Peyer's patch (tissue), 4 donors: ENCODE measurements around the gene FBH1. TPM values are rescaled to one million over a fixed set of nuclear protein-coding genes. Genes with fewer than 3 reads are reported as not detected.

Source experiments
- DNase-seq, 3 donors: peaks; one replicate each; pipeline ENCODE4 v3.0.0-alpha.2; 2017 to 2019
- H3K27ac ChIP-seq, 4 donors: fragments of 200-600 bp; sonication (generic); one replicate each; pipeline ENCODE4 v1.5.1; 2016 to 2019
- H3K27me3 ChIP-seq, 2 donors: fragments of 200-600 bp; sonication (generic); one replicate each; pipeline ENCODE4 v1.5.1; 2019
- H3K36me3 ChIP-seq, 3 donors: fragments of 200-600 bp; sonication (generic); one replicate each; pipeline ENCODE4 v1.5.1; 2016 to 2019
- H3K4me1 ChIP-seq, 4 donors: fragments of 200-600 bp; sonication (generic); one replicate each; pipeline ENCODE4 v1.5.1; 2016 to 2019
- H3K4me3 ChIP-seq, 4 donors: fragments of 200-600 bp; sonication (generic); 1 replicate in 3 of 4; 2 replicates in 1 of 4; pipeline ENCODE4 v1.5.1; 2016 to 2019; ENCODE audit warnings: mild to moderate bottlenecking in 1 of 4
- H3K9me3 ChIP-seq, 4 donors: fragments of 200-600 bp; sonication (generic); one replicate each; pipeline ENCODE4 v1.5.1; 2016 to 2019; ENCODE audit warnings: mild to moderate bottlenecking in 1 of 4
- POLR2A ChIP-seq, 2 donors: fragments of 450-650 bp; IDR thresholded peaks; one replicate each; pipeline ENCODE4 v1.5.1; 2017; ENCODE audit warnings: antibody characterized with exemption in 2 of 2, mild to moderate bottlenecking in 2 of 2, moderate library complexity in 2 of 2
- total RNA-seq, 4 donors: library from RNA; depleted of rRNA; stranded (reverse); fragments of >200 nt; gene quantifications; one replicate each; pipeline ENCODE4 v1.1.0, GENCODE V29; 2016
- TF ChIP-seq, protein P1 (sequence below), 6 experiments: fragments of 450-650 bp in 4 of 6; fragments of 200-600 bp in 2 of 6; sonication (generic) in 1 of 6; IDR thresholded peaks; one replicate each; pipeline ENCODE4 v1.5.1; 2017 to 2019; ENCODE audit warnings: antibody characterized with exemption in 6 of 6, mild to moderate bottlenecking in 3 of 6, moderate library complexity in 1 of 6

Gene FBH1
- total RNA-seq, 4 donors from 2014 or later: 101 to 169 (median 138) TPM

DNA sequence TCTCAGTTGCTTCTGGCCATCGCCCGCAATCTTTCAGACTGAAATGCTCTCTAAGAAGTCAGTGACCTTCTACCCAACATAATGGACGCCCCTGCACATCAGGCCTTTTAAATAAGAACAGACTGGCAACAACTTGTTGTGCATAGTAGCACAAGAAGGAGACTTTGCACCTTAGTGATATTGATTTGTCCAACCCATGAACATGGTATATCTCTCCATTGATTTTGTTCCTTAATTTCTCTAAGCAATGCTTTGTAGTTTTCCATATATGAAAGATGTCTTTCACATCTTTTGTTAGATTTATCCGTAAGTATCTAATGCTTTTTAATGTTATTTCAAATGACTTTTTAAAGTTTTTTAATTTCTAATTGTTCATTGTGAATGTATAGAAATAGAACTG is 83.0 kb downstream of the FBH1 start:
- peak in 1 of 3 donors; percentile 13 for DNase-seq
- Histone ChIP-seq H3K9me3 (no peaks in the 10 kb centered on the region), H3K4me1 (peaks cover 0 to 26% (median 6%) of the 10 kb centered on the region in 4 donors), H3K27me3 (no peaks in the 10 kb centered on the region), H3K36me3 (no peaks in the 10 kb centered on the region), H3K27ac (no peak overlapping the region), H3K4me3 (no peak overlapping the region)
- no peak for TF ChIP-seq POLR2A (IDR thresholded peaks at IDR 0.05)
- TF ChIP-seq, protein P1, sequence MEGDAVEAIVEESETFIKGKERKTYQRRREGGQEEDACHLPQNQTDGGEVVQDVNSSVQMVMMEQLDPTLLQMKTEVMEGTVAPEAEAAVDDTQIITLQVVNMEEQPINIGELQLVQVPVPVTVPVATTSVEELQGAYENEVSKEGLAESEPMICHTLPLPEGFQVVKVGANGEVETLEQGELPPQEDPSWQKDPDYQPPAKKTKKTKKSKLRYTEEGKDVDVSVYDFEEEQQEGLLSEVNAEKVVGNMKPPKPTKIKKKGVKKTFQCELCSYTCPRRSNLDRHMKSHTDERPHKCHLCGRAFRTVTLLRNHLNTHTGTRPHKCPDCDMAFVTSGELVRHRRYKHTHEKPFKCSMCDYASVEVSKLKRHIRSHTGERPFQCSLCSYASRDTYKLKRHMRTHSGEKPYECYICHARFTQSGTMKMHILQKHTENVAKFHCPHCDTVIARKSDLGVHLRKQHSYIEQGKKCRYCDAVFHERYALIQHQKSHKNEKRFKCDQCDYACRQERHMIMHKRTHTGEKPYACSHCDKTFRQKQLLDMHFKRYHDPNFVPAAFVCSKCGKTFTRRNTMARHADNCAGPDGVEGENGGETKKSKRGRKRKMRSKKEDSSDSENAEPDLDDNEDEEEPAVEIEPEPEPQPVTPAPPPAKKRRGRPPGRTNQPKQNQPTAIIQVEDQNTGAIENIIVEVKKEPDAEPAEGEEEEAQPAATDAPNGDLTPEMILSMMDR (IDR thresholded peaks at IDR 0.05): no peak

DNA sequence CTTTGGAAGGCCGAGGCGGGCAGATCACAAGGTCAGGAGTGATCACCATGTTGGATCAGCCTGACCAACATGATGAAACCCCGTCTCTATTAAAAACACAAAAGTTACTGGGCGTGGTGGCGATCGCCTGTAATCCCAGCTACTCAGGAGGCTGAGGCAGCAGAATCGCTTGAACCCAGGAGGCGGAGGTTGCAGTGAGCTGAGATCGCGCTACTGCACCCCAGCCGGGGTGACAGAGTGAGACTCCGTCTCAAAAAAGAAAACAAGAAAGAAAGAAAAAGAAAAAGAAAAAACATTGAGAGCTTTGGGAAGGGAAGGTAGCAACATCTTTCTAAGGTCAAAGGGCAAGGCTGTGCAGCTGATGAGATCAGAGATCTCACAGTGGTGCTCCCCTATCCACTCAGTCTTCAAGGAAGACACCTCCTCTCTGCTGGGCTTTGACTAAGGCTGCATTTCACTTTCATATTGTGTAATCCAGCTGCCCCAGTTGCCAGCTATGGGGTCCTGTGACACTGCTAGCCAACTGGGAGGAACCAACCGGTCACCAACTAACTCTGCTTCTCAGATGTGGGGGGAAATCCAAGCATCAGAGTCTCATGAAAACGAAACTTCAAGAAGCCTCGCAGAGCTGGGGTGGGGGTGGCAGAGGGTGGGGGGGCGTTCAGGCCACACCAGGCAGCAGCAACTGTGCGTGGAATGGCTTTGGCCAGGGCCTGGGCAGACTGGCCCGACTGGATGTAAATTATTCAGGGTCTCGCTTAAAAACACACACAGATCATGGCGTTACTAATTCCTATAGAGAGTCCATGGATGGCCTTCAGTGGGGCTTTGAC is 85.8 kb downstream of the FBH1 start:
- no peaks in the 10 kb centered on the region for H3K36me3 ChIP-seq
- peak overlapping the region; percentile 92 to 99 (median 96) for H3K27ac ChIP-seq
- H3K4me3 ChIP-seq: peak overlapping the region; percentile 77 to 100 (median 94)
- no peaks in the 10 kb centered on the region for H3K9me3 ChIP-seq
- no peaks in the 10 kb centered on the region for H3K27me3 ChIP-seq
- DNase-seq: peak; percentile 62 to 78 (median 63)
- TF ChIP-seq POLR2A (IDR thresholded peaks at IDR 0.05): peak; percentile 30 to 59
- TF ChIP-seq, protein P1 (IDR thresholded peaks at IDR 0.05): no peak
- H3K4me1 ChIP-seq: peaks cover 0 to 30% (median 6%) of the 10 kb centered on the region in 4 donors

DNA sequence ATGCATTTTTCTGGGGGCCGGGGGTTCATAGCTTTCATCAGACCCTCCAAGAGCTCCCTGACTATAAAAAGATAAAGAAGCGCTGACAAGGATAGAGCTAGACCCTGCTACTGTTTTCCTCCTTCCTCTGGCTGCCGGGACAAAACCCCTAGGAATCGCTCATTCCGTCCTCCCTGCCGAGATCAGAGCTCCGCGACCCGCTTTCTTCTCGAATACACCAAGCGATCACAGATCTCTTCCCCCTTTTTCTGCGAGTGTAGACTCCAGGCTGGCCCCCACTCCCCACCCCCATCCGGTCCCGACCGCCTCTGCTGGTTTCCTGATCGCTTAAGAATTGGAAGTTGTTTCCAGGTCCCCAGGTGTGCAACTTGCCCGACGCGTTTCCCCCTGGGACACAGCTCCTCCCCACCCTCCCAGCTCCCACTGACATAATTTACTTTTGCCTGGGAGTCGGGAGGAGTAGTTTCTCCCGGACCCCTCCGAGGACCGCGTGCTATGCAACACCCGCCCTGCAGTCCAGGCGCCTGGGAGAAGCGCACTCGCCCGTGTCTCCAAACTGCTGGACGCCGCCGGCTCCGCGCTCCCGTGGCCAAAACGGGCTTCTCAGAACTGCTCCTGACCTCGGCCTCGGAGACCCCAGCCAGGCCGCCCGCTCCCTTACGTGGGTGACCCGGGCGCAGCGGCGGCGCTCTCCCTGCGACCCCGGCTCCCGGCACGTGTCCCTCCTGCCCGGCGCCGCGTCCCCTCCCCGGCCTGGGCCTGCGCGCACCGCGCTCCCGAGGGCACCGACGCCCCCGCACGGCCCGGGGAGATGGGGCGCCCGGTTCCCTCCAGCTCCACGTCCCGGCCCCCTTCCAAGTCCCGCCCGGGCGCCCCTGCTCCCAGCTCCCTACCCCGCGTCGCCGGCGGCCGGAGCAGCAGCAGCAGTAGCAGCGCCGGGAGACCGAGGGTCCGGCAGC is 86.7 kb downstream of the FBH1 start:
- Histone ChIP-seq H3K9me3 (no peaks in the 10 kb centered on the region), H3K27ac (peak overlapping the region; percentile 92 to 99 (median 96)), H3K4me3 (peak overlapping the region; percentile 77 to 100 (median 94)), H3K27me3 (no peaks in the 10 kb centered on the region), H3K36me3 (no peaks in the 10 kb centered on the region), H3K4me1 (peaks cover 0 to 26% (median 6%) of the 10 kb centered on the region in 4 donors)
- TF ChIP-seq, protein P1 (IDR thresholded peaks at IDR 0.05): peak in 1 of 6 experiments; percentile 2
- TF ChIP-seq POLR2A (IDR thresholded peaks at IDR 0.05): no peak
- DNase-seq: peak; percentile 62 to 77 (median 77)

DNA sequence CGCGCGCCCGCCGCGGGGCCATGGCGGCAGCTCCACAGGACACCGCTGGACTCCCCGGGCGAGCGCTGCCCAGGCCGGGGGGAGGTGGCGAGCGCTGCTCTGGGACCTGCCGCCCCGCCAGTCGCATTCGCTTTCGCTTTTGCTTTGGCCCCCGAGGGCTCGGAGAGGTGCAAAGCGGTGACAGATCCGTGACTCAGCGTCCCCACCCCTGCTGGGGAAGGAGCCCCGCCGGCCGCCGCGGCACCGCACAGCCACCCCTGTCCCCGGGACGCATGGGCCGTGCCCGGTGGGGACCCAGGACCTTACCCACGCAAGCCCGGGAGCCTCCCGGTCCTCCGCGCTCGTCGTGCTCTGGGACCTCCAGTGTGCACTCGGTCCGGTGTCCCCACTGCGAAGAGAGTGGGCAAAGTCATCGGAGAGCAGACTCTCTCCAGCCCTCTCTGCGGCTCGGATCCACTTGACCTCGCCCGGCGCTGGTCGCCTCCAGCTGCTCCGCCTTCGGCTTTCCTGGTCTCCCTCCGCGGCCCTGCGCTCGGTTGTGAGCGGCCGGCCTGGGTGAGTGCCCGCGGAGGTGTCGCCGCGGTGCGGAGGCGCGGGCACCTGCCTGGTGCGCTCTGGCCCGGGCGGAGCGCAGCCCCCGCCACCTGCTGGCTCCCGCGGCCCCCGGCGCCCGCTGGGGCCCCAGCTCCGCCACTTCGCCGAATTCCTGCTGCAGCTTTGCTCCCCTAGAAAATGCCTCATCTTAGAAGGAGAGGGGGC is 87.6 kb downstream of the FBH1 start, which contains the start of gene IL15RA:
TSS of gene IL15RA (minus strand) at position 73 of the 759 bp plus-strand sequence. CDS start at position 22, 51 bp downstream.
- H3K4me1 ChIP-seq: peaks cover 0 to 20% (median 6%) of the 10 kb centered on the region in 4 donors
- H3K27me3 ChIP-seq: no peaks in the 10 kb centered on the region
- H3K36me3 ChIP-seq: no peaks in the 10 kb centered on the region
- peak within 1 kb of the TSS; percentile 92 to 99 (median 96) for H3K27ac ChIP-seq
- H3K4me3 ChIP-seq: peak within 1 kb of the TSS; percentile 77 to 100 (median 94)
- TF ChIP-seq, protein P1 (IDR thresholded peaks at IDR 0.05): peak; percentile 19 to 62 (median 47)
- TF ChIP-seq POLR2A (IDR thresholded peaks at IDR 0.05): peak; percentile 63 to 74
- no peaks in the 10 kb centered on the region for H3K9me3 ChIP-seq
- peak; percentile 80 to 94 (median 90) for DNase-seq

DNA sequence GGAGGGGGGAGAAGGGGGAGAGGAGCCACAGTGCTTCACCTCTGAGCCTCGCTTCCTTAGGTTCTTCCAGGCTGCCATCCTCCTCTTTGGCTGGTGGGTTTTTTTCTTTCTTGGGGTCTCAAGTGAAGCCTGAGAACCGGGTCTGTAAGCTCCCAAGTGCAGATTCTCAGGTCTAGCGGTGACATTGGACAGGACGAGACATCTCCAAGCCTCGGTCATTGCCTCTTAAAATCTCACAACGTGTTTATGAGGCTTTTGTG is 88.1 kb downstream of the FBH1 start:
- H3K4me3 ChIP-seq: peak overlapping the region; percentile 77 to 100 (median 94)
- no peaks in the 10 kb centered on the region for H3K9me3 ChIP-seq
- H3K27ac ChIP-seq: peak overlapping the region; percentile 92 to 99 (median 96)
- no peak for TF ChIP-seq POLR2A (IDR thresholded peaks at IDR 0.05)
- TF ChIP-seq, protein P1 (IDR thresholded peaks at IDR 0.05): no peak
- H3K4me1 ChIP-seq: peaks cover 0 to 20% (median 5%) of the 10 kb centered on the region in 4 donors
- no peaks in the 10 kb centered on the region for H3K27me3 ChIP-seq
- DNase-seq: peak in 1 of 3 donors; percentile 12
- H3K36me3 ChIP-seq: no peaks in the 10 kb centered on the region
